ENCODE data around the gene SLC26A5.

Gene SLC26A5

DNA sequence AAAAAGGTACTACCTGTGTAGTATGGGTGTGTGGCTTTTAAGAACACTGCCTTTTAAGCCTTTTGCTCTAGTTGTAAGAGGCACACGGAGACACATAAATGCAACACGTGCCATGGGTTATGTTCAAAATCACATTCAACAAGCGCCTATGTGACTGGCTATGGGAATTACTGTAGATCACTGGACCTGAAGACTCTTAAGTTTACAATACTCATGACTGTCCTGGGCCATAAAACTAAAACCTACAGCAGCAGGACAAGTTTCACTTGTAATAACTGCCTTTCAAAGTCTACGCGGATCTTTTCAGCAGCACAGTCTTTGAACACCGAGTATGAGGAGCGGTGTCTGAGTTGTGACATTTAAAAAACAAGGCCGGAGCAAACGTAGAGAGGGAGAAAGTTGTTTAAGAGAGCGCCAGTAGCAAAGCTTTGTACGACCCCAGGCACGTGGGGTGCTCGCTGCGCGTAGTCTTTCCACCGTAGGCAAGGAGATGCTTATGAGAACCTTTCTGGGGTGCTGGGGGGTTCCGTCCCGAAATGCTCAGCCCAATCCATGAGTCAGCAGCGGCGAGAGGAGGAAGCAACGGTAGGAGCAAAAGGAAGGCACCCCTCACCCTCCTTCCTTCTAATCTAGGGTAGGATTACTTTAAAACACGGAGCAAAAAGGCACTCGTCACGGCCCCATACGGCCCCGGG lies 102.1 kb downstream of the SLC26A5 start:
- H3K27me3 ChIP-seq: no peaks in the 10 kb centered on the region
- peaks cover 32 to 36% of the 10 kb centered on the region in 2 experiments for H3K4me1 ChIP-seq (ENCODE audit: control insufficient read depth in 1 of 2, insufficient read depth in 1 of 2, low read depth in 1 of 2, low read length in 1 of 2)
- TF ChIP-seq, protein P1, sequence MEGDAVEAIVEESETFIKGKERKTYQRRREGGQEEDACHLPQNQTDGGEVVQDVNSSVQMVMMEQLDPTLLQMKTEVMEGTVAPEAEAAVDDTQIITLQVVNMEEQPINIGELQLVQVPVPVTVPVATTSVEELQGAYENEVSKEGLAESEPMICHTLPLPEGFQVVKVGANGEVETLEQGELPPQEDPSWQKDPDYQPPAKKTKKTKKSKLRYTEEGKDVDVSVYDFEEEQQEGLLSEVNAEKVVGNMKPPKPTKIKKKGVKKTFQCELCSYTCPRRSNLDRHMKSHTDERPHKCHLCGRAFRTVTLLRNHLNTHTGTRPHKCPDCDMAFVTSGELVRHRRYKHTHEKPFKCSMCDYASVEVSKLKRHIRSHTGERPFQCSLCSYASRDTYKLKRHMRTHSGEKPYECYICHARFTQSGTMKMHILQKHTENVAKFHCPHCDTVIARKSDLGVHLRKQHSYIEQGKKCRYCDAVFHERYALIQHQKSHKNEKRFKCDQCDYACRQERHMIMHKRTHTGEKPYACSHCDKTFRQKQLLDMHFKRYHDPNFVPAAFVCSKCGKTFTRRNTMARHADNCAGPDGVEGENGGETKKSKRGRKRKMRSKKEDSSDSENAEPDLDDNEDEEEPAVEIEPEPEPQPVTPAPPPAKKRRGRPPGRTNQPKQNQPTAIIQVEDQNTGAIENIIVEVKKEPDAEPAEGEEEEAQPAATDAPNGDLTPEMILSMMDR (IDR thresholded peaks at IDR 0.05): no peak

GRCh38 chr7:103343332-103343731 lies 102.7 kb downstream of the SLC26A5 start:
- H3K4me3 ChIP-seq (ENCODE audit: low read depth in 1 of 2, low read length in 1 of 2): no peak overlapping the region
- H3K9me3 ChIP-seq: no peaks in the 10 kb centered on the region
- H3K36me3 ChIP-seq: peaks cover 11% of the 10 kb centered on the region
- TF ChIP-seq, protein P1 (IDR thresholded peaks at IDR 0.05): no peak
- peak overlapping the region; percentile 81 for H3K27ac ChIP-seq
- H3K27me3 ChIP-seq: no peaks in the 10 kb centered on the region
- peaks cover 26 to 30% of the 10 kb centered on the region in 2 experiments for H3K4me1 ChIP-seq (ENCODE audit: control insufficient read depth in 1 of 2, insufficient read depth in 1 of 2, low read depth in 1 of 2, low read length in 1 of 2)

More for the DNA sequence above, 102.1 kb downstream of the SLC26A5 start:
- H3K9me3 ChIP-seq: no peaks in the 10 kb centered on the region
- peak overlapping the region; percentile 72 to 82 for H3K4me3 ChIP-seq (ENCODE audit: low read depth in 1 of 2, low read length in 1 of 2)
- peaks cover 11% of the 10 kb centered on the region for H3K36me3 ChIP-seq
- H3K27ac ChIP-seq: peak overlapping the region; percentile 81

DNA sequence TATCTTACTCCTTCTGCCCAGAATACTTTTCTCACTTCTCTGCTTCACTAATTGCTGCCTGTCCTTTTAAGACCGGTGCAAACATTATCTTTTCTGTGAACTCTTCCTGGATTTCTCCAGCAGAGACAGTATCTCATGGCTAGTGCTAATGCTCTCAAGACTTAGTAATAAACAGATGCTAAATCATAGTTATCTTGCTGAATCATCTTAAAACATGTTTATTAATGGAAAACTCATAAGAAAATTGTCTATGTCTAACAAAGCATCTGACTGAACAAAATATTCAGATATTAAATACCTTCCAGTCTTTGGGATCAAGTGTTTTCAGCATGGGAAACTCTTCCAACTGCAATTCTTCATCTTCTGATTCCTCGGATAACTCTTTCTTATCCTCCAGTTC lies 104.5 kb downstream of the SLC26A5 start:
- Histone ChIP-seq H3K9me3 (no peaks in the 10 kb centered on the region), H3K27ac (no peak overlapping the region), H3K27me3 (no peaks in the 10 kb centered on the region), H3K4me1 (ENCODE audit: control insufficient read depth in 1 of 2, insufficient read depth in 1 of 2, low read depth in 1 of 2, low read length in 1 of 2) (peaks cover 13 to 17% of the 10 kb centered on the region in 2 experiments), H3K4me3 (ENCODE audit: low read depth in 1 of 2, low read length in 1 of 2) (no peak overlapping the region), H3K36me3 (peaks cover 24% of the 10 kb centered on the region)
- TF ChIP-seq, protein P1 (IDR thresholded peaks at IDR 0.05): no peak

- Histone ChIP-seq H3K4me1 (ENCODE audit: control insufficient read depth in 1 of 2, insufficient read depth in 1 of 2, low read depth in 1 of 2, low read length in 1 of 2) (peaks cover 4 to 6% of the 10 kb centered on the region in 2 experiments), H3K27me3 (no peaks in the 10 kb centered on the region), H3K27ac (no peak overlapping the region), H3K4me3 (ENCODE audit: low read depth in 1 of 2, low read length in 1 of 2) (no peak overlapping the region), H3K36me3 (peaks cover 40% of the 10 kb centered on the region), H3K9me3 (no peaks in the 10 kb centered on the region)
- TF ChIP-seq, protein P1 (IDR thresholded peaks at IDR 0.05): no peak
These were observed 107.1 kb downstream of the SLC26A5 start for GRCh38 chr7:103338864-103339263.

DNA sequence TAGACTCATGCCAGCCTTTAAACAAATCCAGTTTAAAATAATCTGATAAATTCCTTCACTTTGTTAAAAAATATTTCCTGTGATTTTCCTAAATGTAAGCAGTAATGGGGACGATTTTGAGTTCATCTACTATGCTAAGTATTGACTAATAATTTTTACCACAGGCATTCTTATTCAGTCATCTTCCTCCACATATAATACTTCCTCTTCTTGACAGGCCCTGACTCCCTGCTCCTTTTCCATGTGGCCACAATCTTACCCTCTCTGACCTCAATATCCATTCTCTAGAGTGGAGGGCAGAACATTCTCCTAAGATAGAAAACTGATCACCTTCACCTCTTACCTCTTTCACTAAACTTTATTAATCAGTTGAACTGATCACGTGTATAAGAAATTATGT lies 109.2 kb downstream of the SLC26A5 start:
- Histone ChIP-seq H3K4me1 (ENCODE audit: control insufficient read depth in 1 of 2, insufficient read depth in 1 of 2, low read depth in 1 of 2, low read length in 1 of 2) (no peaks in the 10 kb centered on the region), H3K36me3 (peaks cover 40% of the 10 kb centered on the region), H3K27me3 (no peaks in the 10 kb centered on the region)

More for the DNA sequence above, 109.2 kb downstream of the SLC26A5 start:
- no peaks in the 10 kb centered on the region for H3K9me3 ChIP-seq
- TF ChIP-seq, protein P1 (IDR thresholded peaks at IDR 0.05): no peak
- no peak overlapping the region for H3K4me3 ChIP-seq (ENCODE audit: low read depth in 1 of 2, low read length in 1 of 2)
- no peak overlapping the region for H3K27ac ChIP-seq

All from neutrophil (primary cell).